Measurements from ENCODE around the gene OR2L3.

Gene OR2L3

GRCh38 chr1:248046536-248046935 is at the start of gene OR2L3:
TSS of gene OR2L3 (plus strand) at chr1:248046836. CDS start at chr1:248060682, 13,846 bp downstream.
- H3K4me3 ChIP-seq (ENCODE audit: low read depth, low read length): no peak within 1 kb of the TSS
- no peak for DNase-seq (ENCODE audit: low read depth)

GRCh38 chr1:247998811-247999210 is 47.8 kb upstream of the OR2L3 start:
- H3K4me3 ChIP-seq (ENCODE audit: low read depth, low read length): no peak overlapping the region
- TF ChIP-seq MAX (IDR thresholded peaks at IDR 0.05; ENCODE audit: low read depth, low read length) (no peak), MYC (IDR thresholded peaks at IDR 0.05; ENCODE audit: low read depth, low read length) (no peak), POLR2A (IDR thresholded peaks at IDR 0.05; ENCODE audit: extremely low read depth, insufficient read length) (no peak), CTCF (IDR thresholded peaks at IDR 0.05; ENCODE audit: low read depth, low read length) (no peak)
- DNase-seq (ENCODE audit: low read depth): no peak

More at GRCh38 chr1:248046536-248046935, at the start of gene OR2L3:
- TF ChIP-seq MAX (IDR thresholded peaks at IDR 0.05; ENCODE audit: low read depth, low read length): no peak
- no peak for TF ChIP-seq POLR2A (IDR thresholded peaks at IDR 0.05; ENCODE audit: extremely low read depth, insufficient read length)
- TF ChIP-seq CTCF (IDR thresholded peaks at IDR 0.05; ENCODE audit: low read depth, low read length): no peak
- TF ChIP-seq MYC (IDR thresholded peaks at IDR 0.05; ENCODE audit: low read depth, low read length): no peak

GRCh38 chr1:248000169-248000568 is 46.5 kb upstream of the OR2L3 start:
- DNase-seq (ENCODE audit: low read depth): no peak
- H3K4me3 ChIP-seq (ENCODE audit: low read depth, low read length): no peak overlapping the region
- TF ChIP-seq MYC (IDR thresholded peaks at IDR 0.05; ENCODE audit: low read depth, low read length): no peak
- no peak for TF ChIP-seq POLR2A (IDR thresholded peaks at IDR 0.05; ENCODE audit: extremely low read depth, insufficient read length)
- no peak for TF ChIP-seq CTCF (IDR thresholded peaks at IDR 0.05; ENCODE audit: low read depth, low read length)
- no peak for TF ChIP-seq MAX (IDR thresholded peaks at IDR 0.05; ENCODE audit: low read depth, low read length)

GRCh38 chr1:248007778-248008177 is 38.9 kb upstream of the OR2L3 start:
- no peak for TF ChIP-seq MAX (IDR thresholded peaks at IDR 0.05; ENCODE audit: low read depth, low read length)
- TF ChIP-seq CTCF (IDR thresholded peaks at IDR 0.05; ENCODE audit: low read depth, low read length): no peak
- no peak for TF ChIP-seq MYC (IDR thresholded peaks at IDR 0.05; ENCODE audit: low read depth, low read length)
- no peak for TF ChIP-seq POLR2A (IDR thresholded peaks at IDR 0.05; ENCODE audit: extremely low read depth, insufficient read length)
- H3K4me3 ChIP-seq (ENCODE audit: low read depth, low read length): no peak overlapping the region
- no peak for DNase-seq (ENCODE audit: low read depth)

GRCh38 chr1:248009681-248010080 is 37.0 kb upstream of the OR2L3 start:
- no peak overlapping the region for H3K4me3 ChIP-seq (ENCODE audit: low read depth, low read length)
- TF ChIP-seq MYC (IDR thresholded peaks at IDR 0.05; ENCODE audit: low read depth, low read length) (no peak), MAX (IDR thresholded peaks at IDR 0.05; ENCODE audit: low read depth, low read length) (no peak), CTCF (IDR thresholded peaks at IDR 0.05; ENCODE audit: low read depth, low read length) (no peak), POLR2A (IDR thresholded peaks at IDR 0.05; ENCODE audit: extremely low read depth, insufficient read length) (no peak)
- no peak for DNase-seq (ENCODE audit: low read depth)
